IPS-NIHi11 (cell line): ENCODE results near the gene CD38.

ENCODE experiments used
- DNase-seq: peaks from one replicate; pipeline ENCODE4 v3.0.0; 2012; ENCODE audit warnings: mixed read lengths, low spot score

CD38 gene

DNA sequence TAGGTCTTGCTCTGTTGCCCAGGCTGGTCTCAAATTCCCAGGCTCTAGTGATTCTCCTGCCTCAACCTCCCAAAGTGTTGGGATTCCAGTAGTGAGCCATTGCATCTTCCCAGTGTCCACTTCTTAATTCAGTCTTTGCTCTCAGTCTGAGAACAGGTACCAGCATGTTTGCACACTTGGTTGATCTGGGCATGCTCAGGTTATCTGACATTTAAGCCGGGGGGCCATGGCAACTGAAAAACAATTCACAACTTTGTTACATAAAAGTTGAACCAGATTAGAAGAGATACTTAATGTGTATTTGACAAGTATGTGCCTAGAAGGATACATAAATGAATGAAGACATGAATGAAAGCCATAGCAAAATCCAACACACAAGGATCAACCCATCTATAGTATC lies 121.4 kb downstream of the CD38 start:
- no peak for DNase-seq

DNA sequence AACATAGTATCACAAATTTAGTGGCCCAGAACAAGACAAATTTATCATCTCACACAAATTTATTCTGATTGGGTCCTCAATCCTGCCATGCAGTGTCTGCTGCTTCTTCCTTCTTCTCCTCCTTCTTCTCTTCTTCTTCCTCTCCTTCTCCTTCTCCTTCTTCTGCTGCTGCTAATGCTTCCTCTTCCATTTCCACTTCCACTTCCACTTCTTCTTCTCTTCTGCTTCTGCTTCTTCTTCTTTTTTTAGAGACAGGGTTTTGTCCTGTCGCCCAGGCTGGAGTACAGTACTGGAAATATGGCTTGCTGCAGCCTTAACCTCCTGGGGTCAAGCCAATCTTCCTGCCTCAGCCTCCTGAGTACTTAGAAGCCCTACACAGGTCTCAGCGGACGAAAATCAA lies 122.9 kb downstream of the CD38 start:
- no peak for DNase-seq

DNA sequence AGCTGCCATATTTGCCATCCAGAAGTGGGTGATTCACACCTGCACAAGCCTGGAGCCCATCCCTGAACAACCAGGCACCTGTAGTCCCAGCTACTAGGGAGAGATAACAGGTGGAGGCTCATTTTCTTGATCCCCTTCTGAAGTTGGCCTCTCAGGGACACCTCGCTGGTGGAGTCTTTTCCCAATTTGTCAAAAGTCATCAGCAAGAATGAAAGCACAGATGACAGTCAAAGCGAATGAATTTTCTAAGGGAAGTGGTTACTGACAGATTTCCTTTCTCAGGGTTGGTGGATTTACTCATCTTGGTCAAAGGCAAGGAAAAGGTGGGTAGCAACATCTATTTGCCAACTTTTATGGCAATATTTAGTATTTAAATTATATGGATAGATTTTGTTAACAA lies 123.9 kb downstream of the CD38 start:
- no peak for DNase-seq

DNA sequence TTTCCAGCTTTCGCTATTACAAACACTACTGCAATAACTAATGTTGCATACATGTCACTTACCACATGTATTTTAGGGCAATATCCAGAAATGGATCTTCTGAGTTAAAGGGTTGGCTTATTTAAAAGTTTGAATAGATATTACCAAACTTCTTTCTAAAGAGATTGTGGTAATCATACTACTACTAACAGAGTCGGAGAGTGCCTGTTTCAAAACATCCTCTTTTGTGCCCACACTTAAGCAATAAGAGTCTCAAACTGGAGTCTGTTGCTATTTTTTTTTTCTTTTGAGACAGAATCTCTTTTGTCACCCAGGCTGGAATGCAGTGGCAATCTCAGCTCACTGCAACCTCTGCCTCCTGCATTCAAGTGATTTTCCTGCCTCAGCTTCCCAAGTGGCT lies 124.6 kb downstream of the CD38 start:
- no peak for DNase-seq
